ENCODE data around the gene SCAMP2. TPM values are rescaled to one million over a fixed set of nuclear protein-coding genes. Genes with fewer than 3 reads are reported as not detected.

SCAMP2 gene
- total and polyA plus RNA-seq, 2 experiments from 2014 or later, result 34.7 to 51.3 TPM

GRCh38 chr15:74839526-74840395 is 33.4 kb downstream of the SCAMP2 start:
- TF ChIP-seq CTCF (conservative IDR thresholded peaks at IDR 0.05; ENCODE audit: low read depth in 2 of 2), result peak; percentile 17 to 59; a peak in 3 of 4 replicates
- no peak for TF ChIP-seq NANOG (IDR thresholded peaks at IDR 0.05; ENCODE audit: borderline replicate concordance)
- no peak for TF ChIP-seq JUNB (IDR thresholded peaks at IDR 0.05; ENCODE audit: unreplicated experiment)
- no peak overlapping the region for H3K4me2 ChIP-seq
- Mint-ChIP-seq H3K4me1 (peaks cover 33% of the 10 kb centered on the region), H3K9me3 (no peaks in the 10 kb centered on the region; the same call in 2 of the 3 replicates), H3K4me3 (no peak overlapping the region), H3K27me3 (ENCODE audit: insufficient read depth, low read depth, poor library complexity) (peaks cover 23% of the 10 kb centered on the region), H3K27ac (no peak overlapping the region), H3K36me3 (ENCODE audit: low read depth) (peaks cover 22% of the 10 kb centered on the region)
- DNase-seq (ENCODE audit: low spot score) (peak; percentile 62), ATAC-seq (peak; percentile 6)
- H3K4me1 ChIP-seq (ENCODE audit: insufficient read depth), result peaks cover 9% of the 10 kb centered on the region
- no peak overlapping the region for H3K27ac ChIP-seq (ENCODE audit: low read depth)
- H3F3A ChIP-seq (replicated peaks; ENCODE audit: low read depth), result peaks cover 9% of the 10 kb centered on the region; the same call in 1 of the 2 replicates
- H3K9me2 ChIP-seq (ENCODE audit: insufficient read depth), result no peaks in the 10 kb centered on the region
- H3K4me3 ChIP-seq, result no peak overlapping the region
- no peaks in the 10 kb centered on the region for H3K27me3 ChIP-seq (ENCODE audit: insufficient read depth)
- H3K79me2 ChIP-seq (replicated peaks; ENCODE audit: insufficient read depth), result no peaks in the 10 kb centered on the region
- H3K36me3 ChIP-seq (ENCODE audit: insufficient read depth), result no peaks in the 10 kb centered on the region; the same call in 1 of the 2 replicates
- no peaks in the 10 kb centered on the region; the same call in 1 of the 2 replicates for H4K20me1 ChIP-seq (replicated peaks; ENCODE audit: insufficient read depth)
- no peak overlapping the region for H2AFZ ChIP-seq

DNA sequence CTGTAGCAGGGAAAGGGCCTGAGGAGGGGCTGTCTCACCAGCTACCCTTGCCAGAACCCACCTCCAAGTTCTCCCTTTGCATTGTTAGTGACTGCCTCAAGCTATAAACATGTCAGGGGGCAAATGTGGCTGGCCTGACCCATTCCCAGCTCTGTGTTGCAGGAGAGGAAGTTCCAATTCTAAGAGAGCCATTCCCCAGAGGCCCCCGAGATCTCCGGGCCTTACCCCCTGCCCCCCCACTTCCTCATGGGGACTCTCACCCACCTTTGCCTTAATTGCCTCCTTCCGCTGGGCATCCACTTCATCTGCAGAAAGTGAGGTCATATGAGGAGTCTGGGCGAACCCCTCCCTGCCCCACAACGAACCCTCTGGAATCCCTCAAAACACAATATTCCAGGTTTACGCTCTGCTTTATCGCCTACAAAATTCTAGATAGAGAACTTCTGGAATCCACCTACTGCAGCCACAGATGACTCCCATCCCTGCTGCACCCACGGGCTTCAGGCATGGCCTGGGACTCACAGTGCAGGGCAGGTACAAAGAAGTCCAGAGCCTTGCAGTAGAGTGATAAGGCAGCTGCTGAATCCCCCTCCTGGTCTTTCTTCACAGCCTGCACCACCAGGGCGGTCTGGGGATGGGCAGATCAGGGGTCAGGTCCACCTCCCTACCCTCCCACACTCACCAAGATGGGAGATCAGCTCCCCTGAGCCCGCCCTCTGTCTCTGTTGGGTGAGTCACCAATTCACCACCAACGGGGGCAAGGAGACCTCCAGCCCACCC is 34.2 kb downstream of the SCAMP2 start:
- Histone ChIP-seq H3K9me2 (ENCODE audit: insufficient read depth) (no peaks in the 10 kb centered on the region), H3F3A (replicated peaks; ENCODE audit: low read depth) (peaks cover 9% of the 10 kb centered on the region; the same call in 1 of the 2 replicates), H3K4me2 (no peak overlapping the region), H4K20me1 (replicated peaks; ENCODE audit: insufficient read depth) (no peaks in the 10 kb centered on the region; the same call in 1 of the 2 replicates), H2AFZ (no peak overlapping the region), H3K4me3 (no peak overlapping the region), H3K79me2 (replicated peaks; ENCODE audit: insufficient read depth) (no peaks in the 10 kb centered on the region), H3K27ac (ENCODE audit: low read depth) (no peak overlapping the region), H3K4me1 (ENCODE audit: insufficient read depth) (peaks cover 6% of the 10 kb centered on the region), H3K36me3 (ENCODE audit: insufficient read depth) (no peaks in the 10 kb centered on the region; the same call in 1 of the 2 replicates), H3K27me3 (ENCODE audit: insufficient read depth) (no peaks in the 10 kb centered on the region)
- DNase-seq (ENCODE audit: low spot score), result no peak
- TF ChIP-seq CTCF (conservative IDR thresholded peaks at IDR 0.05; ENCODE audit: low read depth in 2 of 2), result no peak
- no peak for TF ChIP-seq ZNF114 (CRISPR knock-in tag; IDR thresholded peaks at IDR 0.05)
- TF ChIP-seq JUNB (IDR thresholded peaks at IDR 0.05; ENCODE audit: unreplicated experiment), result no peak
- no peak for TF ChIP-seq POLR2AphosphoS5 (IDR thresholded peaks at IDR 0.05; ENCODE audit: low read depth)
- TF ChIP-seq CREB1 (CRISPR knock-in tag; IDR thresholded peaks at IDR 0.05; ENCODE audit: low read depth), result no peak
- TF ChIP-seq EZH2 (IDR thresholded peaks at IDR 0.05; ENCODE audit: low read depth, unreplicated experiment), result no peak
- Mint-ChIP-seq H3K36me3 (ENCODE audit: low read depth) (peaks cover 19% of the 10 kb centered on the region), H3K4me3 (no peak overlapping the region), H3K27ac (no peak overlapping the region; the same call in 1 of the 2 replicates), H3K4me1 (peaks cover 36% of the 10 kb centered on the region), H3K9me3 (no peaks in the 10 kb centered on the region; the same call in 2 of the 3 replicates), H3K27me3 (ENCODE audit: insufficient read depth, low read depth, poor library complexity) (peaks cover 26% of the 10 kb centered on the region)
- ATAC-seq, result no peak

Data from GM23338 (cell line).